ENCODE measurements around the gene MACROD2.

Gene MACROD2

GRCh38 chr20:14700639-14700960 lies 705.3 kb downstream of the MACROD2 start:
- Histone ChIP-seq H3K9me3 (ENCODE audit: control insufficient read depth in 1 of 2, low read length in 2 of 2) (no peaks in the 10 kb centered on the region), H3K4me1 (ENCODE audit: control insufficient read depth in 1 of 2, insufficient read depth in 2 of 2, low read length in 2 of 2) (no peaks in the 10 kb centered on the region), H3K27me3 (ENCODE audit: low read depth, low read length) (no peaks in the 10 kb centered on the region), H3K4me3 (ENCODE audit: low read depth in 1 of 2, low read length in 2 of 2) (no peak overlapping the region), H3K27ac (ENCODE audit: low read length) (no peak overlapping the region), H3K36me3 (ENCODE audit: control insufficient read depth in 1 of 2, insufficient read depth in 2 of 2, low read length in 2 of 2) (no peaks in the 10 kb centered on the region)

GRCh38 chr20:14701326-14701725 lies 706.0 kb downstream of the MACROD2 start:
- no peaks in the 10 kb centered on the region for H3K4me1 ChIP-seq (ENCODE audit: control insufficient read depth in 1 of 2, insufficient read depth in 2 of 2, low read length in 2 of 2)

GRCh38 chr20:14706555-14706954 lies 711.2 kb downstream of the MACROD2 start:
- Histone ChIP-seq H3K27ac (ENCODE audit: low read length) (no peak overlapping the region), H3K9me3 (ENCODE audit: control insufficient read depth in 1 of 2, low read length in 2 of 2) (no peaks in the 10 kb centered on the region), H3K36me3 (ENCODE audit: control insufficient read depth in 1 of 2, insufficient read depth in 2 of 2, low read length in 2 of 2) (no peaks in the 10 kb centered on the region), H3K4me3 (ENCODE audit: low read depth in 1 of 2, low read length in 2 of 2) (no peak overlapping the region), H3K4me1 (ENCODE audit: control insufficient read depth in 1 of 2, insufficient read depth in 2 of 2, low read length in 2 of 2) (peaks cover 0 to under 1% of the 10 kb centered on the region in 2 donors), H3K27me3 (ENCODE audit: low read depth, low read length) (no peaks in the 10 kb centered on the region)

More at GRCh38 chr20:14701326-14701725, 706.0 kb downstream of the MACROD2 start:
- Histone ChIP-seq H3K9me3 (ENCODE audit: control insufficient read depth in 1 of 2, low read length in 2 of 2) (no peaks in the 10 kb centered on the region), H3K27ac (ENCODE audit: low read length) (no peak overlapping the region), H3K27me3 (ENCODE audit: low read depth, low read length) (no peaks in the 10 kb centered on the region), H3K4me3 (ENCODE audit: low read depth in 1 of 2, low read length in 2 of 2) (no peak overlapping the region), H3K36me3 (ENCODE audit: control insufficient read depth in 1 of 2, insufficient read depth in 2 of 2, low read length in 2 of 2) (no peaks in the 10 kb centered on the region)

GRCh38 chr20:14707026-14707680 lies 711.8 kb downstream of the MACROD2 start:
- Histone ChIP-seq H3K27me3 (ENCODE audit: low read depth, low read length) (no peaks in the 10 kb centered on the region), H3K4me3 (ENCODE audit: low read depth in 1 of 2, low read length in 2 of 2) (no peak overlapping the region), H3K9me3 (ENCODE audit: control insufficient read depth in 1 of 2, low read length in 2 of 2) (no peaks in the 10 kb centered on the region), H3K27ac (ENCODE audit: low read length) (no peak overlapping the region), H3K4me1 (ENCODE audit: control insufficient read depth in 1 of 2, insufficient read depth in 2 of 2, low read length in 2 of 2) (peaks cover 0 to 6% of the 10 kb centered on the region in 2 donors), H3K36me3 (ENCODE audit: control insufficient read depth in 1 of 2, insufficient read depth in 2 of 2, low read length in 2 of 2) (no peaks in the 10 kb centered on the region)

GRCh38 chr20:14707865-14708596 lies 712.7 kb downstream of the MACROD2 start:
- Histone ChIP-seq H3K9me3 (ENCODE audit: control insufficient read depth in 1 of 2, low read length in 2 of 2) (no peaks in the 10 kb centered on the region), H3K27me3 (ENCODE audit: low read depth, low read length) (no peaks in the 10 kb centered on the region), H3K4me3 (ENCODE audit: low read depth in 1 of 2, low read length in 2 of 2) (no peak overlapping the region), H3K36me3 (ENCODE audit: control insufficient read depth in 1 of 2, insufficient read depth in 2 of 2, low read length in 2 of 2) (no peaks in the 10 kb centered on the region), H3K4me1 (ENCODE audit: control insufficient read depth in 1 of 2, insufficient read depth in 2 of 2, low read length in 2 of 2) (peaks cover 5 to 8% of the 10 kb centered on the region in 2 donors), H3K27ac (ENCODE audit: low read length) (no peak overlapping the region)

- Histone ChIP-seq H3K27me3 (ENCODE audit: low read depth, low read length) (no peaks in the 10 kb centered on the region), H3K4me3 (ENCODE audit: low read depth in 1 of 2, low read length in 2 of 2) (no peak overlapping the region), H3K9me3 (ENCODE audit: control insufficient read depth in 1 of 2, low read length in 2 of 2) (no peaks in the 10 kb centered on the region), H3K36me3 (ENCODE audit: control insufficient read depth in 1 of 2, insufficient read depth in 2 of 2, low read length in 2 of 2) (no peaks in the 10 kb centered on the region), H3K4me1 (ENCODE audit: control insufficient read depth in 1 of 2, insufficient read depth in 2 of 2, low read length in 2 of 2) (peaks cover 5 to 8% of the 10 kb centered on the region in 2 donors), H3K27ac (ENCODE audit: low read length) (no peak overlapping the region)
Measured at GRCh38 chr20:14709439-14709838, 714.1 kb downstream of the MACROD2 start.

GRCh38 chr20:14710951-14711350 lies 715.6 kb downstream of the MACROD2 start:
- peaks cover 5 to 8% of the 10 kb centered on the region in 2 donors for H3K4me1 ChIP-seq (ENCODE audit: control insufficient read depth in 1 of 2, insufficient read depth in 2 of 2, low read length in 2 of 2)
- H3K9me3 ChIP-seq (ENCODE audit: control insufficient read depth in 1 of 2, low read length in 2 of 2), result no peaks in the 10 kb centered on the region
- H3K36me3 ChIP-seq (ENCODE audit: control insufficient read depth in 1 of 2, insufficient read depth in 2 of 2, low read length in 2 of 2), result no peaks in the 10 kb centered on the region
- H3K4me3 ChIP-seq (ENCODE audit: low read depth in 1 of 2, low read length in 2 of 2), result no peak overlapping the region
- H3K27ac ChIP-seq (ENCODE audit: low read length), result no peak overlapping the region
- H3K27me3 ChIP-seq (ENCODE audit: low read depth, low read length), result no peaks in the 10 kb centered on the region

- Histone ChIP-seq H3K4me3 (ENCODE audit: low read depth in 1 of 2, low read length in 2 of 2) (no peak overlapping the region), H3K36me3 (ENCODE audit: control insufficient read depth in 1 of 2, insufficient read depth in 2 of 2, low read length in 2 of 2) (no peaks in the 10 kb centered on the region), H3K4me1 (ENCODE audit: control insufficient read depth in 1 of 2, insufficient read depth in 2 of 2, low read length in 2 of 2) (peaks cover 5 to 8% of the 10 kb centered on the region in 2 donors), H3K9me3 (ENCODE audit: control insufficient read depth in 1 of 2, low read length in 2 of 2) (no peaks in the 10 kb centered on the region), H3K27ac (ENCODE audit: low read length) (no peak overlapping the region), H3K27me3 (ENCODE audit: low read depth, low read length) (no peaks in the 10 kb centered on the region)
Measured at GRCh38 chr20:14711652-14712051, 716.3 kb downstream of the MACROD2 start.

- H3K27ac ChIP-seq (ENCODE audit: low read length), result no peak overlapping the region
- H3K4me1 ChIP-seq (ENCODE audit: control insufficient read depth in 1 of 2, insufficient read depth in 2 of 2, low read length in 2 of 2), result peaks cover 5 to 8% of the 10 kb centered on the region in 2 donors
- H3K4me3 ChIP-seq (ENCODE audit: low read depth in 1 of 2, low read length in 2 of 2), result no peak overlapping the region
- H3K27me3 ChIP-seq (ENCODE audit: low read depth, low read length), result no peaks in the 10 kb centered on the region
- H3K9me3 ChIP-seq (ENCODE audit: control insufficient read depth in 1 of 2, low read length in 2 of 2), result no peaks in the 10 kb centered on the region
- no peaks in the 10 kb centered on the region for H3K36me3 ChIP-seq (ENCODE audit: control insufficient read depth in 1 of 2, insufficient read depth in 2 of 2, low read length in 2 of 2)
Measured at GRCh38 chr20:14712302-14712739, 717.0 kb downstream of the MACROD2 start.

GRCh38 chr20:14715400-14715799 lies 720.1 kb downstream of the MACROD2 start:
- no peaks in the 10 kb centered on the region for H3K9me3 ChIP-seq (ENCODE audit: control insufficient read depth in 1 of 2, low read length in 2 of 2)
- no peak overlapping the region for H3K4me3 ChIP-seq (ENCODE audit: low read depth in 1 of 2, low read length in 2 of 2)
- H3K27ac ChIP-seq (ENCODE audit: low read length), result no peak overlapping the region
- H3K4me1 ChIP-seq (ENCODE audit: control insufficient read depth in 1 of 2, insufficient read depth in 2 of 2, low read length in 2 of 2), result peaks cover 5 to 8% of the 10 kb centered on the region in 2 donors
- no peaks in the 10 kb centered on the region for H3K36me3 ChIP-seq (ENCODE audit: control insufficient read depth in 1 of 2, insufficient read depth in 2 of 2, low read length in 2 of 2)
- no peaks in the 10 kb centered on the region for H3K27me3 ChIP-seq (ENCODE audit: low read depth, low read length)

- H3K27me3 ChIP-seq (ENCODE audit: low read depth, low read length), result no peaks in the 10 kb centered on the region
- no peak overlapping the region for H3K27ac ChIP-seq (ENCODE audit: low read length)
- peaks cover 5 to 8% of the 10 kb centered on the region in 2 donors for H3K4me1 ChIP-seq (ENCODE audit: control insufficient read depth in 1 of 2, insufficient read depth in 2 of 2, low read length in 2 of 2)
- H3K9me3 ChIP-seq (ENCODE audit: control insufficient read depth in 1 of 2, low read length in 2 of 2), result no peaks in the 10 kb centered on the region
- H3K4me3 ChIP-seq (ENCODE audit: low read depth in 1 of 2, low read length in 2 of 2), result no peak overlapping the region
- H3K36me3 ChIP-seq (ENCODE audit: control insufficient read depth in 1 of 2, insufficient read depth in 2 of 2, low read length in 2 of 2), result no peaks in the 10 kb centered on the region
Measured at GRCh38 chr20:14716351-14716801, 721.1 kb downstream of the MACROD2 start.

Measured in muscle layer of duodenum (tissue), 2 donors.